GM23338 (cell line): ENCODE results near the gene SCN3B. TPM values are rescaled to one million over a fixed set of nuclear protein-coding genes. Genes with fewer than 3 reads are reported as not detected.
A peak's percentile ranks its signal among the peaks of the same experiment; 100 is the strongest.

Experiments
- ATAC-seq: fragments of 200-7000 bp; cut with Tn5 transposase; 3 replicates; pipeline ENCODE4 v1.9.1; 2020
- DNase-seq: peaks from one replicate; pipeline ENCODE4 v3.0.0-alpha.2; 2015; ENCODE audit warnings: low spot score
- H2AFZ ChIP-seq: fragments of 200-600 bp; sonication (generic); 2 replicates; pipeline ENCODE4 v1.8.0; 2016; ENCODE audit warnings: antibody characterized with exemption, mild to moderate bottlenecking, moderate library complexity
- H3F3A ChIP-seq: fragments of 200-600 bp; sonication (generic); replicated peaks from 2 replicates; pipeline ENCODE4 v1.8.0; 2017; ENCODE audit warnings: antibody characterized with exemption, mixed run types, low read depth
- H3K27ac ChIP-seq: fragments of 200-600 bp; sonication (generic); 2 replicates; pipeline ENCODE4 v1.6.1; 2016; ENCODE audit warnings: low read depth
- H3K27me3 ChIP-seq: fragments of 200-600 bp; sonication (generic); 2 replicates; pipeline ENCODE4 v1.8.0; 2016; ENCODE audit warnings: mild to moderate bottlenecking, mixed run types, moderate library complexity; ENCODE audit not compliant: insufficient read depth
- H3K36me3 ChIP-seq: fragments of 200-600 bp; sonication (generic); 2 replicates; pipeline ENCODE4 v1.8.0; 2016; ENCODE audit warnings: mild to moderate bottlenecking; ENCODE audit not compliant: insufficient read depth
- H3K4me1 ChIP-seq: fragments of 200-600 bp; sonication (generic); 2 replicates; pipeline ENCODE4 v1.8.0; 2016; ENCODE audit warnings: mild to moderate bottlenecking, moderate library complexity; ENCODE audit not compliant: insufficient read depth
- H3K4me2 ChIP-seq: fragments of 200-600 bp; sonication (generic); 2 replicates; pipeline ENCODE4 v1.7.1; 2017; ENCODE audit warnings: mixed run types
- H3K4me3 ChIP-seq: fragments of 200-600 bp; sonication (generic); 2 replicates; pipeline ENCODE4 v1.6.1; 2016; ENCODE audit warnings: mixed run types
- H3K79me2 ChIP-seq: fragments of 200-600 bp; sonication (generic); replicated peaks from 2 replicates; pipeline ENCODE4 v1.8.0; 2017; ENCODE audit warnings: mild to moderate bottlenecking; ENCODE audit not compliant: insufficient read depth
- H3K9me2 ChIP-seq: fragments of 200-600 bp; sonication (generic); 2 replicates; pipeline ENCODE4 v1.8.0; 2017; ENCODE audit not compliant: insufficient read depth
- H4K20me1 ChIP-seq: fragments of 200-600 bp; sonication (generic); replicated peaks from 2 replicates; pipeline ENCODE4 v1.8.0; 2017; ENCODE audit warnings: mild to moderate bottlenecking; ENCODE audit not compliant: insufficient read depth
- H3K27ac Mint-ChIP-seq: 2 replicates; pipeline ENCODE4 v1.8.0; 2020; ENCODE audit warnings: inconsistent platforms, mild to moderate bottlenecking, moderate library complexity, mixed read lengths
- H3K27me3 Mint-ChIP-seq: 3 replicates; pipeline ENCODE4 v1.8.0; 2022; ENCODE audit warnings: low read depth, mild to moderate bottlenecking, moderate library complexity, mixed read lengths, inconsistent platforms; ENCODE audit not compliant: insufficient read depth, poor library complexity
- H3K36me3 Mint-ChIP-seq: 3 replicates; pipeline ENCODE4 v1.8.0; 2021; ENCODE audit warnings: low read depth, mild to moderate bottlenecking, inconsistent platforms, moderate library complexity, mixed read lengths
- H3K4me1 Mint-ChIP-seq: 3 replicates; pipeline ENCODE4 v1.8.0; 2020; ENCODE audit warnings: mild to moderate bottlenecking, inconsistent platforms, mixed read lengths
- H3K4me3 Mint-ChIP-seq: 3 replicates; pipeline ENCODE4 v1.8.0; 2021; ENCODE audit warnings: moderate library complexity, mild to moderate bottlenecking, inconsistent platforms, mixed read lengths
- H3K9me3 Mint-ChIP-seq: 3 replicates; pipeline ENCODE4 v1.8.0; 2020; ENCODE audit warnings: moderate library complexity, mild to moderate bottlenecking, inconsistent platforms, mixed read lengths
- CREB1 ChIP-seq: fragments of 250-450 bp; sonication (Bioruptor Pico); IDR thresholded peaks from 2 replicates; pipeline ENCODE4 v1.5.0; 2020; ENCODE audit warnings: low read depth, mild to moderate bottlenecking, moderate library complexity
- CTCF ChIP-seq, 2 experiments: fragments of 200-600 bp in 1 of 2; sonication (generic) in 1 of 2; conservative IDR thresholded peaks; 2 replicates each; pipeline versions ENCODE4 v1.5.1 to v1.6.1; 2016 to 2017; ENCODE audit warnings: antibody characterized with exemption in 2 of 2, low read depth in 2 of 2, mild to moderate bottlenecking in 2 of 2, moderate library complexity in 1 of 2
- ETS1 ChIP-seq: IDR thresholded peaks from 2 replicates; pipeline ENCODE4 v1.6.1; 2016; ENCODE audit warnings: antibody characterized with exemption
- EZH2 ChIP-seq: fragments of 200-600 bp; sonication (generic); IDR thresholded peaks from one replicate; pipeline ENCODE4 v1.8.0; 2017; ENCODE audit warnings: antibody characterized with exemption, mild to moderate bottlenecking, low read depth; ENCODE audit not compliant: unreplicated experiment
- EZH2phosphoT487 ChIP-seq: fragments of 200-600 bp; sonication (generic); IDR thresholded peaks from one replicate; pipeline ENCODE4 v1.8.1; 2018; ENCODE audit warnings: antibody characterized with exemption; ENCODE audit not compliant: unreplicated experiment
- JUNB ChIP-seq: IDR thresholded peaks from one replicate; pipeline ENCODE4 v1.6.1; 2016; ENCODE audit warnings: antibody characterized with exemption; ENCODE audit not compliant: unreplicated experiment
- NANOG ChIP-seq: IDR thresholded peaks from 2 replicates; pipeline ENCODE4 v1.6.1; 2016; ENCODE audit warnings: antibody characterized with exemption, borderline replicate concordance
- POLR2AphosphoS5 ChIP-seq: IDR thresholded peaks from 2 replicates; pipeline ENCODE4 v1.6.1; 2016; ENCODE audit warnings: antibody characterized with exemption, low read depth
- STAT1 ChIP-seq: IDR thresholded peaks from one replicate; pipeline ENCODE4 v1.6.1; 2016; ENCODE audit warnings: antibody characterized with exemption; ENCODE audit not compliant: unreplicated experiment
- polyA plus RNA-seq: library from polyadenylated mRNA; unstranded; fragments of >200 nt; fragmentation: Nextera tagmentation; extraction: Ambion mirVana; gene quantifications from 2 replicates; pipeline ENCODE4 v1.2.1, GENCODE V29; 2016
- total RNA-seq: library from RNA; depleted of rRNA; stranded (reverse); fragments of >200 nt; shearing (Covaris generic); gene quantifications from 2 replicates; pipeline ENCODE4 v1.2.3, GENCODE V29; 2014
- TF ChIP-seq, protein P1 (sequence below): IDR thresholded peaks from one replicate; pipeline ENCODE4 v1.6.1; 2018; ENCODE audit warnings: antibody characterized with exemption; ENCODE audit not compliant: unreplicated experiment

Gene SCN3B
- total and polyA plus RNA-seq, 2 experiments from 2014 or later, result 0.74 to 1.7 TPM

- TF ChIP-seq NANOG (no peak), JUNB (no peak), EZH2 (no peak), CREB1 (CRISPR knock-in tag) (no peak), ETS1 (no peak), STAT1 (no peak), EZH2phosphoT487 (no peak), CTCF (conservative IDR thresholded peaks at IDR 0.05; ENCODE audit: low read depth in 2 of 2) (no peak), POLR2AphosphoS5 (no peak)
- TF ChIP-seq, protein P1, sequence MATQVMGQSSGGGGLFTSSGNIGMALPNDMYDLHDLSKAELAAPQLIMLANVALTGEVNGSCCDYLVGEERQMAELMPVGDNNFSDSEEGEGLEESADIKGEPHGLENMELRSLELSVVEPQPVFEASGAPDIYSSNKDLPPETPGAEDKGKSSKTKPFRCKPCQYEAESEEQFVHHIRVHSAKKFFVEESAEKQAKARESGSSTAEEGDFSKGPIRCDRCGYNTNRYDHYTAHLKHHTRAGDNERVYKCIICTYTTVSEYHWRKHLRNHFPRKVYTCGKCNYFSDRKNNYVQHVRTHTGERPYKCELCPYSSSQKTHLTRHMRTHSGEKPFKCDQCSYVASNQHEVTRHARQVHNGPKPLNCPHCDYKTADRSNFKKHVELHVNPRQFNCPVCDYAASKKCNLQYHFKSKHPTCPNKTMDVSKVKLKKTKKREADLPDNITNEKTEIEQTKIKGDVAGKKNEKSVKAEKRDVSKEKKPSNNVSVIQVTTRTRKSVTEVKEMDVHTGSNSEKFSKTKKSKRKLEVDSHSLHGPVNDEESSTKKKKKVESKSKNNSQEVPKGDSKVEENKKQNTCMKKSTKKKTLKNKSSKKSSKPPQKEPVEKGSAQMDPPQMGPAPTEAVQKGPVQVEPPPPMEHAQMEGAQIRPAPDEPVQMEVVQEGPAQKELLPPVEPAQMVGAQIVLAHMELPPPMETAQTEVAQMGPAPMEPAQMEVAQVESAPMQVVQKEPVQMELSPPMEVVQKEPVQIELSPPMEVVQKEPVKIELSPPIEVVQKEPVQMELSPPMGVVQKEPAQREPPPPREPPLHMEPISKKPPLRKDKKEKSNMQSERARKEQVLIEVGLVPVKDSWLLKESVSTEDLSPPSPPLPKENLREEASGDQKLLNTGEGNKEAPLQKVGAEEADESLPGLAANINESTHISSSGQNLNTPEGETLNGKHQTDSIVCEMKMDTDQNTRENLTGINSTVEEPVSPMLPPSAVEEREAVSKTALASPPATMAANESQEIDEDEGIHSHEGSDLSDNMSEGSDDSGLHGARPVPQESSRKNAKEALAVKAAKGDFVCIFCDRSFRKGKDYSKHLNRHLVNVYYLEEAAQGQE, result no peak
Observed at GRCh38 chr11:123645286-123645975, 9.0 kb downstream of the SCN3B start (continued).

GRCh38 chr11:123642435-123642834 is 12.0 kb downstream of the SCN3B start:
- Mint-ChIP-seq H3K27ac (no peak overlapping the region), H3K27me3 (peaks cover 4% of the 10 kb centered on the region), H3K4me3 (no peak overlapping the region), H3K9me3 (no peaks in the 10 kb centered on the region; the same call in 2 of the 3 replicates), H3K36me3 (no peaks in the 10 kb centered on the region; the same call in 2 of the 3 replicates), H3K4me1 (peaks cover 25% of the 10 kb centered on the region)
- peaks cover 15% of the 10 kb centered on the region for H3K4me1 ChIP-seq
- DNase-seq (peak; percentile 23), ATAC-seq (peak; percentile 13; the same call in 2 of the 3 replicates)
- no peak overlapping the region for H3K4me3 ChIP-seq
- H3K27ac ChIP-seq, result no peak overlapping the region
- peak overlapping the region; percentile 70; the same call in 1 of the 2 replicates for H2AFZ ChIP-seq
- no peaks in the 10 kb centered on the region for H3K79me2 ChIP-seq
- H3K27me3 ChIP-seq, result no peaks in the 10 kb centered on the region
- TF ChIP-seq CTCF (conservative IDR thresholded peaks at IDR 0.05; ENCODE audit: low read depth in 2 of 2), result peak in 1 of 2 experiments; percentile 14; a peak in 1 of 4 replicates
- TF ChIP-seq ETS1, result no peak
- no peak for TF ChIP-seq CREB1 (CRISPR knock-in tag)
- H3K4me2 ChIP-seq, result no peak overlapping the region
- H3K9me2 ChIP-seq, result no peaks in the 10 kb centered on the region
- no peaks in the 10 kb centered on the region for H3F3A ChIP-seq
- H3K36me3 ChIP-seq, result no peaks in the 10 kb centered on the region
- H4K20me1 ChIP-seq, result no peaks in the 10 kb centered on the region
